Ishikawa (cell line): ENCODE measurements around the gene DGKI.

ENCODE experiments used
- EP300 ChIP-seq: IDR thresholded peaks from 2 replicates; pipeline ENCODE4 v1.6.1; 2012; ENCODE audit warnings: borderline replicate concordance
- NFIC ChIP-seq: IDR thresholded peaks from 2 replicates; pipeline ENCODE4 v1.6.1; 2012
- TAF1 ChIP-seq: IDR thresholded peaks from 2 replicates; pipeline ENCODE4 v1.6.1; 2012; ENCODE audit warnings: low read depth, mild to moderate bottlenecking
- TF ChIP-seq, protein P1 (sequence below): IDR thresholded peaks from 2 replicates; pipeline ENCODE4 v1.6.1; 2012
- TF ChIP-seq, protein P2 (sequence below): IDR thresholded peaks from 2 replicates; pipeline ENCODE4 v1.6.1; 2012; ENCODE audit warnings: low read depth, mild to moderate bottlenecking

DNA sequence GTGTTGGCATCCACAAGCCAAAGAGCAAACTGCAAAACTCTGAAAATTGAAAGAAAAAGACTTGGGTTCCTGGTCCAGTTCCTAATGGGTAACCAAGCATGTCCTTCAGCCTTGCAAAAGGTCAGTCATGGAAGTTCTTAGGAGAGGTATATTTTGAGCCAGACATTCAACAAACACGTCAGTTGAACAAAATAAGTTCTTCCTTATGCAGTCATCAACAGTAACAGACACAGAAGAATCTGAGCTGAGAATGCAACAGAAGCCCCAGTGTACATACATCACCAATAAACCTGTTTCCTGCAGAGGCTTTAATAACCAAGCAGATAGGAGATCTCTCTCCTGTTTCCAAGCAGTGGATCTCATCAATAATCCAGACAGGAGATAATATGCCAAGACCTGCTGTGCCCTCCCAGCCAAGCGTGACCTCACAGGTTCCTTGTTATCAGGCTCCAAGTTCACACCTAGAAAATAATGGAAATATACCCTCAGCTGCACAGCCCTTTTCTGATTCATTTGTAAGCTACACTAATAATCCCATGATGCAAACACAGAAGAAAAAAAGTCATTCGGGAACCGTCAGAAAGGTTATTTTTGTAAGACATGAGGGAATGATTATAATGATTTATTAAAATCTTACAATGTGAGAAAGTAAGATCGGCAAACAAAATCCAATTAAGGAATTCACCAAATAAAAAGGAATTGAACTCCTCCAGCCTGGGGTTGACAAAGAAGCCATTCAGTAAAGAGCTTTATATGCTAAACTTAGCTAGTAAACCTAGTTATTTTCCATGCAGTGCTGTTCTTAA lies 90.7 kb downstream of the DGKI start:
- TF ChIP-seq, protein P1, sequence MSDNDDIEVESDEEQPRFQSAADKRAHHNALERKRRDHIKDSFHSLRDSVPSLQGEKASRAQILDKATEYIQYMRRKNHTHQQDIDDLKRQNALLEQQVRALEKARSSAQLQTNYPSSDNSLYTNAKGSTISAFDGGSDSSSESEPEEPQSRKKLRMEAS: no peak
- no peak for TF ChIP-seq EP300
- no peak for TF ChIP-seq TAF1
- TF ChIP-seq, protein P2, sequence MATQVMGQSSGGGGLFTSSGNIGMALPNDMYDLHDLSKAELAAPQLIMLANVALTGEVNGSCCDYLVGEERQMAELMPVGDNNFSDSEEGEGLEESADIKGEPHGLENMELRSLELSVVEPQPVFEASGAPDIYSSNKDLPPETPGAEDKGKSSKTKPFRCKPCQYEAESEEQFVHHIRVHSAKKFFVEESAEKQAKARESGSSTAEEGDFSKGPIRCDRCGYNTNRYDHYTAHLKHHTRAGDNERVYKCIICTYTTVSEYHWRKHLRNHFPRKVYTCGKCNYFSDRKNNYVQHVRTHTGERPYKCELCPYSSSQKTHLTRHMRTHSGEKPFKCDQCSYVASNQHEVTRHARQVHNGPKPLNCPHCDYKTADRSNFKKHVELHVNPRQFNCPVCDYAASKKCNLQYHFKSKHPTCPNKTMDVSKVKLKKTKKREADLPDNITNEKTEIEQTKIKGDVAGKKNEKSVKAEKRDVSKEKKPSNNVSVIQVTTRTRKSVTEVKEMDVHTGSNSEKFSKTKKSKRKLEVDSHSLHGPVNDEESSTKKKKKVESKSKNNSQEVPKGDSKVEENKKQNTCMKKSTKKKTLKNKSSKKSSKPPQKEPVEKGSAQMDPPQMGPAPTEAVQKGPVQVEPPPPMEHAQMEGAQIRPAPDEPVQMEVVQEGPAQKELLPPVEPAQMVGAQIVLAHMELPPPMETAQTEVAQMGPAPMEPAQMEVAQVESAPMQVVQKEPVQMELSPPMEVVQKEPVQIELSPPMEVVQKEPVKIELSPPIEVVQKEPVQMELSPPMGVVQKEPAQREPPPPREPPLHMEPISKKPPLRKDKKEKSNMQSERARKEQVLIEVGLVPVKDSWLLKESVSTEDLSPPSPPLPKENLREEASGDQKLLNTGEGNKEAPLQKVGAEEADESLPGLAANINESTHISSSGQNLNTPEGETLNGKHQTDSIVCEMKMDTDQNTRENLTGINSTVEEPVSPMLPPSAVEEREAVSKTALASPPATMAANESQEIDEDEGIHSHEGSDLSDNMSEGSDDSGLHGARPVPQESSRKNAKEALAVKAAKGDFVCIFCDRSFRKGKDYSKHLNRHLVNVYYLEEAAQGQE: no peak
- no peak for TF ChIP-seq NFIC
